KOPT-K1 (cell line): Measurements from ENCODE around the gene QDPR.

Experiments used
- H3K27ac ChIP-seq: fragments of 200-600 bp; sonication (generic); 2 replicates; pipeline ENCODE4 v1.5.1; 2016; ENCODE audit warnings: antibody characterized with exemption, mild to moderate bottlenecking, low read depth, low read length; ENCODE audit not compliant: poor library complexity, severe bottlenecking
- H3K36me3 ChIP-seq: fragments of 200-600 bp; sonication (generic); 2 replicates; pipeline ENCODE4 v1.5.1; 2017; ENCODE audit warnings: antibody characterized with exemption, mild to moderate bottlenecking, low read length, moderate library complexity; ENCODE audit not compliant: insufficient read depth
- H3K9me3 ChIP-seq: fragments of 200-600 bp; sonication (generic); 2 replicates; pipeline ENCODE4 v1.5.1; 2017; ENCODE audit warnings: antibody characterized with exemption, low read length, mild to moderate bottlenecking; ENCODE audit not compliant: insufficient read depth, poor library complexity, severe bottlenecking

QDPR gene

GRCh38 chr4:17489721-17490120 is 22.2 kb downstream of the QDPR start:
- H3K36me3 ChIP-seq, result peaks cover 79% of the 10 kb centered on the region
- peak overlapping the region; percentile 26 for H3K27ac ChIP-seq
- H3K9me3 ChIP-seq, result no peaks in the 10 kb centered on the region

- Histone ChIP-seq H3K27ac (peak overlapping the region; percentile 26), H3K36me3 (peaks cover 76% of the 10 kb centered on the region), H3K9me3 (no peaks in the 10 kb centered on the region)
Measured at GRCh38 chr4:17489123-17489522, 22.8 kb downstream of the QDPR start.

GRCh38 chr4:17482716-17483115 is 29.2 kb downstream of the QDPR start:
- H3K36me3 ChIP-seq, result peaks cover 24% of the 10 kb centered on the region
- no peak overlapping the region for H3K27ac ChIP-seq
- no peaks in the 10 kb centered on the region for H3K9me3 ChIP-seq

DNA sequence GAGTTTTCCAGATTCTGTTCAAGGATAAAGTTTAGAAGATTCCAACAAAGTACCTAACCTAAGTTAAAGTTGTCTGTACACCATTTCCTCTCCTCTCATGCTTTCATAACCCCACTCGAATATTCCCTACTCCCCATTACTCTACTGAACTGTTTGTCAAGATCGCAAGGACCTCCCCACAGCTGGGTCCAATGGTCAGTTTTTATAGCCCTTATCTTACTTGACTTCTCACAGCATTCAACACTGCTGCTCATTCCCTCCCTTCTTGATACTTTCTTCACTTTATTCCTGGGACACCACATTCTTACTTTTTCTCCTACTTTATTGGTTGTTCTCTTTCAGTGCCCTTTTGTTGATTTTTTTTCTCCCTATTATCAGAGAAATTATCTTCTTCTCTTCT is 30.9 kb downstream of the QDPR start:
- no peaks in the 10 kb centered on the region for H3K9me3 ChIP-seq
- peaks cover 8% of the 10 kb centered on the region for H3K36me3 ChIP-seq
- H3K27ac ChIP-seq, result no peak overlapping the region

- Histone ChIP-seq H3K9me3 (no peaks in the 10 kb centered on the region), H3K27ac (no peak overlapping the region), H3K36me3 (peaks cover 7% of the 10 kb centered on the region)
Measured at GRCh38 chr4:17480210-17480927, 31.5 kb downstream of the QDPR start.

DNA sequence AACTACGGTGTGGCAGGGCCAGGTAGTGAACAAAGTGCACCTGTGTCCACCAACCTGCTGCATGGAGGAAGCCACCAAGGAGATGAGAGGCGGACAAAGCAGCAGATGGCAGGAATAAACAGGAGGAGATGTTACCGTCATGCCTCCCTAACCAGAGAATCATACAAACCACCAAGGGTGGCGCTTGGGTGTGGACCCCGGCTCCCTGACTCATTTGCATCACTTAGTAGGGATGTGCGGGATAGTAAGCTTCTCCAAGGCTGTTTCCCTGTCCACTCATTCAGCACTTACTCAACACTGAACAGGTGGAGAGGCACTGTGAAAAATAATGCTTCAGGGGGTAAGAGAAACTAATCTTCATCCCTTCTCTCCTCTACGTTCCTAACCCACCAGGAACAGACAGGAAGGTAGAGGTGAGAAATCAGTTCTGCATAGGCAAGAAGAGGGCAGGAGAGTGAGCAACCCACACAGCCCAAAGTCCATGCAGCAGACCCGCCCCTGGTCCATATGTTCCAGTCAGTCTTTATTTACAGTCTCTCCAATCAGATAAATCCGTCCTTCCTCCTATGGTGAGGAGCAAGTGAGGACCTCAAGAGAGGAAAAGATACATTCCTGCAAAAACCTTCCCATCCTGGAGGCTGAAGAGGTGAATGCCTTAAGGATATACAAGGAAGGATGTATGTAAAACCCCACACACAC is 34.0 kb downstream of the QDPR start:
- H3K9me3 ChIP-seq, result no peaks in the 10 kb centered on the region
- no peak overlapping the region for H3K27ac ChIP-seq
- H3K36me3 ChIP-seq, result no peaks in the 10 kb centered on the region

DNA sequence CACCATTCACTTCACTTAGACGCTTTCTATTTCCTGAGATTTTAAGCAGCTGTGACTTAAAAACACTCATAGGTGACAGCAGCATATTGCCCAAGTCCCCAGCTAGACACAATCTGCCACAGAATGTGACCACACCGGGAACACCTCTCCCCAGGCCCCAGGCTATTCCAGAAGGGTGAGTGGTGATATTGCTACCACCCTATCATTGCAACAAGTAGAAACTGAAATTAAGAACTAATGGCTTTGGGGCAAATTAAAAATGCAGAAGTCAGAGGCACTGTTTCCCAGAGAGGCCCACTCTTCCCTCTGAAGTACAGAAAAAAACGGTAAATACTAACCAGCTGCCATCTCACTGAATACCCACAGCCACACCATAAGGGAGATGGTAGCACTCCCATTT is 35.0 kb downstream of the QDPR start:
- H3K27ac ChIP-seq, result no peak overlapping the region
- H3K9me3 ChIP-seq, result no peaks in the 10 kb centered on the region

DNA sequence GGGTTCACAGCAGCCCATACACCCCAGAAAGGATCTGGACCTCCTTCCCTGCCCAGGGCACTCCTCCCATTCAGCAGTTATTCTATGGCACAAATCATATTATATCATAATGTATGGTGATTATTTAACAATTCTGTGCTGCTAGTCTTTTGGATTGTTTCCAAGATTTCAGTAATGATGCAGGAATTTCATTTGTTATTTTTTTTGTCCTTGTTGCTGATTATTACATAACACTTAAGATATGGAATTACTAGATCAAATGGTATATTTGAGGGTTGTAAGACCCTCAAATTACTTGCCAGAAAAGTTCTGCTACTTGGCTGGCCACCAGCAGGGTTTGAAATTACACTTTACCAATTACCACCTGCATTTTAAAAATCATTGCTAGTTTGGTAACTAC is 36.4 kb downstream of the QDPR start:
- no peak overlapping the region for H3K27ac ChIP-seq
- H3K36me3 ChIP-seq, result no peaks in the 10 kb centered on the region
- H3K9me3 ChIP-seq, result no peaks in the 10 kb centered on the region

More for the DNA sequence above, 35.0 kb downstream of the QDPR start:
- no peaks in the 10 kb centered on the region for H3K36me3 ChIP-seq

- H3K27ac ChIP-seq, result no peak overlapping the region
- no peaks in the 10 kb centered on the region for H3K9me3 ChIP-seq
- no peaks in the 10 kb centered on the region for H3K36me3 ChIP-seq
Measured at GRCh38 chr4:17469931-17470674, 41.8 kb downstream of the QDPR start.

DNA sequence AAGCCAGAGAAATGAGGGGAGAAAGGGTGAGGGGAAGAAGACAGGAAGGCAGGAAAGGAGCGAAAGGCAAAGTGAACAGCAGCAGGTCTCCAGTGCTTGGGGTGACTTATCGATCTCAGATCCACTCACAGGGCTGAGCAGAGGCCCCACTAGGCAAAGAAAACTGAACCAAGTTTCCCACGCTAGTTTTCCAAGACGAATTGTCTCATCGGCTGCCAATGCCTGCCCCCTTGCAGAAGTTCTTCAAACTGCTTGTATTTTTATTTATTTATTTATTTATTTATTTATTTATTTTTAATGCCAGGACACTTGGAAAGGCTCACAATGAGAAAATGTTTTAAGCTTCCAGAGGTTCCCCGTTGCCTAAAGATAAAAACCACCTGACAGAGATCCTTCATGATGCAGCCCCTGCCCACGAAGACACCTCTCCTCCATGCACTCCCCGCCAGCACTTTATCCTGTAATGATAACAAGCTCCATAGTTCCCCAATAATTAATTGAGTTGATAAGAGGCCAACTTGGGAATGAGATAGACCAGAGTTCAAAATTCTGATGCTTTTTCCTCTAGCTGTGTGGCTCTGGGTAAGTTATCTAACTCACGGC is 43.2 kb downstream of the QDPR start:
- H3K9me3 ChIP-seq, result no peaks in the 10 kb centered on the region
- no peaks in the 10 kb centered on the region for H3K36me3 ChIP-seq
- no peak overlapping the region for H3K27ac ChIP-seq

GRCh38 chr4:17463606-17464005 is 48.3 kb downstream of the QDPR start:
- no peaks in the 10 kb centered on the region for H3K36me3 ChIP-seq
- H3K27ac ChIP-seq, result no peak overlapping the region
- no peaks in the 10 kb centered on the region for H3K9me3 ChIP-seq

- Histone ChIP-seq H3K27ac (no peak overlapping the region), H3K9me3 (no peaks in the 10 kb centered on the region), H3K36me3 (no peaks in the 10 kb centered on the region)
Measured at GRCh38 chr4:17450269-17450804, 61.6 kb downstream of the QDPR start.

GRCh38 chr4:17448689-17449088 is 63.2 kb downstream of the QDPR start:
- no peaks in the 10 kb centered on the region for H3K9me3 ChIP-seq
- no peak overlapping the region for H3K27ac ChIP-seq

DNA sequence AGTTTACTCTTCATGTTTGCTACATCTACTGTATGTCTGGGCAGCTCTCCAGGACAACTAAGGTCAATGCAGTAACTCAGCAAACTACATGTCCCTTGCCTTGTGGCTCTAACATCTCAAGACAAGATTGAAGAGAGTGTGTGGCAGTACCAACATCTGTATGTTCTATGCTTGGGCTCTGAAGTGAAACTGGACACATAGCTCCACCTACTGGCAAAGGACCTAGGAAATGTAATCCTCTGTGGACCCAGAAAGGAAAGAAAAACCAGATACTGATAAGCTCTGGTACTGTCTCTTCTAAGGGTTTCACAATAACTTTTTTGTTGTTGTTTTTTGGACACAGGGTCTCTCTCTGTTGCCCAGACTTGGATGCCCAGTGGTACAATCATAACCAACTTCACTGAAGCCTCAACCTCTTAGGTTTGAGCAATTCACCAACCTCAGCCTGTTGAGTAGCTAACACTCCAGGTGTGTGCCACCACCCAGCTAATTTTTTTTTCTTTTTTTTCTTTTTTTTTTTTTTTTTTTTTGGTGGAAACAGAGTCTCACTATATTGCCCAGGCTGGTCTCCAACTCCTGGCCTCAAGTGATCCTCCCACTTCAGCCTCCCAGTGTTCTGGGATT is 64.1 kb downstream of the QDPR start:
- Histone ChIP-seq H3K36me3 (no peaks in the 10 kb centered on the region), H3K9me3 (no peaks in the 10 kb centered on the region), H3K27ac (no peak overlapping the region)

More at GRCh38 chr4:17448689-17449088, 63.2 kb downstream of the QDPR start:
- H3K36me3 ChIP-seq, result no peaks in the 10 kb centered on the region
